GM12878 (cell line): Measurements from ENCODE around the gene MPDZ. TPM values are rescaled to one million over a fixed set of nuclear protein-coding genes. Genes with fewer than 3 reads are reported as not detected.

Source experiments
- ATAC-seq: fragments of 200-7000 bp; cut with Tn5 transposase; 3 replicates; pipeline ENCODE4 v1.9.1; 2020; ENCODE audit warnings: mild to moderate bottlenecking, moderate library complexity
- BruUV-seq: library from RNA; stranded (reverse); fragments of 400-500 nt; replicated peaks from 2 replicates; lab custom pipeline; 2021; lab: Mats Ljungman, UMichigan
- CTCF ChIA-PET: fragments of 300-600 bp; sonication (Branson Sonifier 250); formaldehyde crosslinking; extraction: SDS; loops from one replicate; lab custom pipeline; 2021; ENCODE audit warnings: inconsistent platforms; lab: Yijun Ruan, JAX
- POLR2A ChIA-PET: fragments of 350-600 bp; formaldehyde crosslinking; extraction: SDS; loops from one replicate; lab custom pipeline; 2021; ENCODE audit warnings: inconsistent platforms; lab: Charles Lee
- RAD21 ChIA-PET: fragments of 300-600 bp; sonication (Branson Sonifier 250); formaldehyde crosslinking; loops from one replicate; lab custom pipeline; 2023; ENCODE audit warnings: antibody characterized with exemption; ENCODE audit not compliant: unreplicated experiment; lab: Charles Lee
- SMC1A ChIA-PET: fragments of 300-600 bp; sonication (Branson Sonifier 250); formaldehyde crosslinking; loops from one replicate; lab custom pipeline; 2023; ENCODE audit not compliant: unreplicated experiment, uncharacterized antibody; lab: Charles Lee
- DNase-seq: peaks from one replicate; pipeline ENCODE4 v3.0.0-alpha.2; 2011; ENCODE audit warnings: low read depth, low spot score
- FAIRE-seq: peaks from 3 replicates; lab custom pipeline; 2011; peaks lifted over from hg19 to GRCh38; lab: Jason Lieb, UNC
- H2AFZ ChIP-seq: 2 replicates; pipeline ENCODE4 v1.6.0; 2011; ENCODE audit warnings: low read depth, low read length, control low read depth; ENCODE audit not compliant: control insufficient read depth
- H3K27ac ChIP-seq: 2 replicates; pipeline ENCODE4 v1.5.1; 2011; ENCODE audit warnings: control low read depth; ENCODE audit not compliant: control insufficient read depth, insufficient read depth
- H3K27me3 ChIP-seq, 2 experiments: replicated peaks in 1 of 2; 2 replicates each; pipeline versions ENCODE4 v1.6.0 to v1.6.1; 2011; ENCODE audit warnings: low read length in 1 of 2; ENCODE audit not compliant: control insufficient read depth in 2 of 2, insufficient read depth in 2 of 2
- H3K36me3 ChIP-seq, 2 experiments: 2 replicates each; pipeline ENCODE4 v1.5.1; 2011; ENCODE audit warnings: low read length in 1 of 2; ENCODE audit not compliant: control insufficient read depth in 2 of 2, insufficient read depth in 2 of 2
- H3K4me1 ChIP-seq: 2 replicates; pipeline ENCODE4 v1.6.1; 2011; ENCODE audit warnings: mild to moderate bottlenecking, low read length, moderate library complexity, mixed read lengths; ENCODE audit not compliant: control insufficient read depth, insufficient read depth
- H3K4me2 ChIP-seq: 2 replicates; pipeline ENCODE4 v1.6.0; 2011; ENCODE audit warnings: control low read depth; ENCODE audit not compliant: control insufficient read depth, insufficient read depth
- H3K4me3 ChIP-seq: fragments of 200-600 bp; sonication (generic); 2 replicates; pipeline ENCODE4 v1.5.1; 2016
- H3K79me2 ChIP-seq: 2 replicates; pipeline ENCODE4 v1.6.0; 2011; ENCODE audit warnings: low read length; ENCODE audit not compliant: control insufficient read depth, insufficient read depth
- H3K9ac ChIP-seq: 2 replicates; pipeline ENCODE4 v1.8.0; 2011; ENCODE audit warnings: low read length, control low read depth, mixed read lengths; ENCODE audit not compliant: control insufficient read depth, insufficient read depth
- H3K9me3 ChIP-seq: replicated peaks from 3 replicates; pipeline ENCODE4 v1.5.1; 2011; ENCODE audit warnings: mild to moderate bottlenecking, low read length; ENCODE audit not compliant: control insufficient read depth, insufficient read depth
- H4K20me1 ChIP-seq: 2 replicates; pipeline ENCODE4 v1.6.0; 2011; ENCODE audit not compliant: control insufficient read depth, insufficient read depth
- ESRRA ChIP-seq: IDR thresholded peaks from 2 replicates; pipeline ENCODE4 v1.6.1; 2012; ENCODE audit warnings: mild to moderate bottlenecking, low read length, improper control_type of control experiment
- FOXM1 ChIP-seq: IDR thresholded peaks from 2 replicates; pipeline ENCODE4 v1.6.1; 2012; ENCODE audit warnings: low read depth, mild to moderate bottlenecking, inconsistent platforms, low read length, moderate library complexity
- KLF5 ChIP-seq: fragments of 450-650 bp; IDR thresholded peaks from 2 replicates; pipeline ENCODE4 v1.6.1; 2014; ENCODE audit warnings: mild to moderate bottlenecking; ENCODE audit not compliant: partially characterized antibody
- MTA2 ChIP-seq: fragments of 450-650 bp; IDR thresholded peaks from 2 replicates; pipeline ENCODE4 v1.6.1; 2016; ENCODE audit warnings: low read depth, mild to moderate bottlenecking, moderate library complexity
- MXI1 ChIP-seq: fragments of 150-350 bp; IDR thresholded peaks from 2 replicates; pipeline ENCODE4 v1.6.1; 2011; ENCODE audit warnings: low read depth, mild to moderate bottlenecking, inconsistent platforms, low read length, improper control_type of control experiment
- NFIC ChIP-seq: IDR thresholded peaks from 2 replicates; pipeline ENCODE4 v1.6.1; 2012; ENCODE audit warnings: low read depth, mild to moderate bottlenecking, inconsistent platforms, low read length, moderate library complexity
- NFYB ChIP-seq: IDR thresholded peaks from 2 replicates; pipeline ENCODE4 v1.6.1; 2011; ENCODE audit warnings: low read depth, mild to moderate bottlenecking, low read length, improper control_type of control experiment, moderate library complexity; ENCODE audit not compliant: insufficient read depth
- NKRF ChIP-seq: fragments of 450-650 bp; conservative IDR thresholded peaks from 2 replicates; pipeline ENCODE4 v1.6.1; 2017; ENCODE audit warnings: mild to moderate bottlenecking, moderate library complexity
- POLR2AphosphoS5 ChIP-seq: IDR thresholded peaks from 2 replicates; pipeline ENCODE4 v1.6.1; 2011; ENCODE audit warnings: mild to moderate bottlenecking, low read length, inconsistent platforms
- RB1 ChIP-seq: fragments of 450-650 bp; formaldehyde crosslinking; IDR thresholded peaks from 2 replicates; pipeline ENCODE4 v1.6.1; 2017; ENCODE audit warnings: mild to moderate bottlenecking, borderline replicate concordance
- RBBP5 ChIP-seq: fragments of 200-600 bp; sonication (generic); conservative IDR thresholded peaks from 2 replicates; pipeline ENCODE4 v1.6.1; 2016
- RCOR1 ChIP-seq: conservative IDR thresholded peaks from 2 replicates; pipeline ENCODE4 v1.6.1; 2012; ENCODE audit warnings: low read depth, low read length, improper control_type of control experiment
- RELA ChIP-seq: fragments of 450-650 bp; IDR thresholded peaks from 2 replicates; pipeline ENCODE4 v1.8.0; 2014; ENCODE audit warnings: borderline replicate concordance; ENCODE audit not compliant: partially characterized antibody
- SMAD1 ChIP-seq: fragments of 450-650 bp; IDR thresholded peaks from 2 replicates; pipeline ENCODE4 v1.6.1; 2018; ENCODE audit warnings: mild to moderate bottlenecking, low read depth; ENCODE audit not compliant: partially characterized antibody
- TCF12 ChIP-seq: IDR thresholded peaks from 2 replicates; pipeline ENCODE4 v1.6.1; 2011; ENCODE audit warnings: low read depth, mild to moderate bottlenecking, low read length
- USF1 ChIP-seq: IDR thresholded peaks from 2 replicates; pipeline ENCODE4 v1.6.1; 2011; ENCODE audit warnings: borderline replicate concordance, low read depth, mild to moderate bottlenecking, moderate library complexity, mixed read lengths, low read length; ENCODE audit not compliant: insufficient read depth; ENCODE audit errors: extremely low read length
- ZNF384 ChIP-seq: IDR thresholded peaks from 2 replicates; pipeline ENCODE4 v1.6.1; 2012; ENCODE audit warnings: low read depth, mild to moderate bottlenecking, low read length, improper control_type of control experiment, borderline replicate concordance
- ZSCAN29 ChIP-seq: fragments of 450-650 bp; IDR thresholded peaks from 2 replicates; pipeline ENCODE4 v1.6.1; 2017; ENCODE audit warnings: mild to moderate bottlenecking, moderate library complexity
- in situ Hi-C: fragments of 300-500 bp; cut with MboI; formaldehyde crosslinking; loops from 9 replicates; pipeline ENCODE4 v1.14.3; 2018; ENCODE audit warnings: mixed read lengths
- intact Hi-C: fragments of 100-400 bp; cut with micrococcal nuclease; formaldehyde crosslinking; loops from one replicate; pipeline ENCODE4 v1.14.2; 2022; ENCODE audit not compliant: unreplicated experiment
- polyA plus RNA-seq, 11 experiments: library from polyadenylated mRNA; depleted of rRNA in 4 of 11; unstranded in 6 of 11; stranded (reverse) in 5 of 11; fragments of >200 nt; fragmentation: Nextera tagmentation in 4 of 11; fragmentation: Illumina TruSeq in 1 of 11; extraction: Ambion mirVana in 4 of 11; extraction: Trizol in 1 of 11; gene quantifications; 1 replicate in 1 of 11; 2 replicates in 10 of 11; pipeline versions ENCODE4 v1.2.1 to v1.2.3, GENCODE V29; 2011 to 2016; ENCODE audit warnings: inconsistent platforms in 2 of 11, missing spikeins in 2 of 11, low read depth in 1 of 11
- total RNA-seq, 4 experiments: library from RNA; depleted of rRNA in 3 of 4; stranded (reverse); fragments of >200 nt in 3 of 4; fragmentation: Illumina TruSeq in 1 of 4; extraction: Trizol in 1 of 4; gene quantifications; 2 replicates each; pipeline versions ENCODE4 v1.2.1 to v1.2.3, GENCODE V29; 2013 to 2021
- TF ChIP-seq, protein P1 (sequence below): IDR thresholded peaks from 2 replicates; pipeline ENCODE4 v1.6.1; 2011; ENCODE audit warnings: low read depth, low read length, improper control_type of control experiment, borderline replicate concordance
- TF ChIP-seq, protein P2 (sequence below): fragments of 450-650 bp; IDR thresholded peaks from 2 replicates; pipeline ENCODE4 v1.6.1; 2017; ENCODE audit warnings: mild to moderate bottlenecking

The MPDZ gene
- total and polyA plus RNA-seq, 10 of the 15 experiments (the other 5 are each of a cell fraction or from before 2014, with no cell fraction given): 0.36 TPM; not detected in 9

DNA sequence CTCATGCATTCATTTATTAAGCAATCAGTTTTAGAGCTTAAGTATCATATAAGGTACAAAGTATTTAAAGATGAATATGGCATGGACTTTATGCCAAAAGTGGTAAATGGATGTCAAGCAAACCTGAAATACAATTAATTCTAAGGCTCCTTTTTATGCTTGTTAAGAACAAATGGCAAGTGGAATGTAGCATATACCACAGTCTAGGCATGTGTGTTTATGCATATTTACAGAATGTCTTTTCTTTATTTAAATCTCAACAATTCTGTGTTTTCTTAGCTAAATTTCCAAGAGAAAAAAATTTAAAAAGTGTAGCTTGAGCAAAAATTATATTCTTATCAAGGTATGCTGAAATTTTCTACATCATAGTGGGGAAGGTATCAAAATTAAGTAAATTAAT is 39.8 kb downstream of the MPDZ start:
- no peak for DNase-seq
- H3K4me1 ChIP-seq: no peaks in the 10 kb centered on the region
- H3K4me2 ChIP-seq: no peak overlapping the region
- no peak overlapping the region for H3K9ac ChIP-seq
- H3K9me3 ChIP-seq: no peaks in the 10 kb centered on the region
- no peaks in the 10 kb centered on the region for H3K27me3 ChIP-seq
- no TSS peak for BruUV-seq
- CTCF ChIA-PET: no interaction called here
- H3K27ac ChIP-seq: no peak overlapping the region
- H4K20me1 ChIP-seq: no peaks in the 10 kb centered on the region
- no peak overlapping the region for H3K4me3 ChIP-seq
- SMC1A ChIA-PET: no interaction called here
- ATAC-seq: no peak
- in situ Hi-C loops (no loop called here), intact Hi-C loops (no loop called here)
- no peak overlapping the region for H2AFZ ChIP-seq
- POLR2A ChIA-PET: no interaction called here
- no peaks in the 10 kb centered on the region for H3K79me2 ChIP-seq
- FAIRE-seq: no peak
- TF ChIP-seq ZSCAN29 (no peak), NFIC (no peak), RELA (no peak), RBBP5 (no peak), USF1 (no peak), RB1 (no peak), TCF12 (no peak), FOXM1 (no peak), SMAD1 (no peak), ZNF384 (no peak), ESRRA (no peak), NKRF (no peak), POLR2AphosphoS5 (no peak), NFYB (no peak), MTA2 (no peak), MXI1 (no peak), RCOR1 (no peak), KLF5 (no peak)
- TF ChIP-seq, protein P1, sequence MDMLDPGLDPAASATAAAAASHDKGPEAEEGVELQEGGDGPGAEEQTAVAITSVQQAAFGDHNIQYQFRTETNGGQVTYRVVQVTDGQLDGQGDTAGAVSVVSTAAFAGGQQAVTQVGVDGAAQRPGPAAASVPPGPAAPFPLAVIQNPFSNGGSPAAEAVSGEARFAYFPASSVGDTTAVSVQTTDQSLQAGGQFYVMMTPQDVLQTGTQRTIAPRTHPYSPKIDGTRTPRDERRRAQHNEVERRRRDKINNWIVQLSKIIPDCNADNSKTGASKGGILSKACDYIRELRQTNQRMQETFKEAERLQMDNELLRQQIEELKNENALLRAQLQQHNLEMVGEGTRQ: no peak
- TF ChIP-seq, protein P2, sequence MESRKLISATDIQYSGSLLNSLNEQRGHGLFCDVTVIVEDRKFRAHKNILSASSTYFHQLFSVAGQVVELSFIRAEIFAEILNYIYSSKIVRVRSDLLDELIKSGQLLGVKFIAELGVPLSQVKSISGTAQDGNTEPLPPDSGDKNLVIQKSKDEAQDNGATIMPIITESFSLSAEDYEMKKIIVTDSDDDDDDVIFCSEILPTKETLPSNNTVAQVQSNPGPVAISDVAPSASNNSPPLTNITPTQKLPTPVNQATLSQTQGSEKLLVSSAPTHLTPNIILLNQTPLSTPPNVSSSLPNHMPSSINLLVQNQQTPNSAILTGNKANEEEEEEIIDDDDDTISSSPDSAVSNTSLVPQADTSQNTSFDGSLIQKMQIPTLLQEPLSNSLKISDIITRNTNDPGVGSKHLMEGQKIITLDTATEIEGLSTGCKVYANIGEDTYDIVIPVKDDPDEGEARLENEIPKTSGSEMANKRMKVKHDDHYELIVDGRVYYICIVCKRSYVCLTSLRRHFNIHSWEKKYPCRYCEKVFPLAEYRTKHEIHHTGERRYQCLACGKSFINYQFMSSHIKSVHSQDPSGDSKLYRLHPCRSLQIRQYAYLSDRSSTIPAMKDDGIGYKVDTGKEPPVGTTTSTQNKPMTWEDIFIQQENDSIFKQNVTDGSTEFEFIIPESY: no peak
- RAD21 ChIA-PET: no interaction called here
- no peaks in the 10 kb centered on the region for H3K36me3 ChIP-seq
